GM03348 (cell line): ENCODE results near the gene ZFPM1.

ENCODE experiments used
- DNase-seq: peaks from one replicate; pipeline ENCODE4 v3.0.0; 2012; ENCODE audit warnings: low spot score

Gene ZFPM1

GRCh38 chr16:88434353-88434690 lies 18.8 kb upstream of the ZFPM1 start:
- no peak for DNase-seq

- no peak for DNase-seq
Observed at GRCh38 chr16:88434746-88435145, 18.3 kb upstream of the ZFPM1 start.

- DNase-seq = no peak
Observed at GRCh38 chr16:88435437-88436355, 17.4 kb upstream of the ZFPM1 start.

- no peak for DNase-seq
Observed at GRCh38 chr16:88436796-88437195, 16.3 kb upstream of the ZFPM1 start.

GRCh38 chr16:88437367-88437964 lies 15.6 kb upstream of the ZFPM1 start:
- DNase-seq = peak; percentile 69

- DNase-seq = no peak
Observed at GRCh38 chr16:88438084-88438870, 14.8 kb upstream of the ZFPM1 start.

- no peak for DNase-seq
Observed at GRCh38 chr16:88439016-88439415, 14.1 kb upstream of the ZFPM1 start.

- DNase-seq = no peak
Observed at GRCh38 chr16:88439706-88440105, 13.4 kb upstream of the ZFPM1 start.

- DNase-seq = no peak
Observed at GRCh38 chr16:88440111-88440510, 13.0 kb upstream of the ZFPM1 start.

- DNase-seq = no peak
Observed at GRCh38 chr16:88440686-88441405, 12.2 kb upstream of the ZFPM1 start.

GRCh38 chr16:88441460-88441859 lies 11.6 kb upstream of the ZFPM1 start:
- DNase-seq = no peak

- DNase-seq = no peak
Observed at GRCh38 chr16:88442383-88442726, 10.7 kb upstream of the ZFPM1 start.

- DNase-seq = peak; percentile 94
Observed at GRCh38 chr16:88442727-88443576, 10.1 kb upstream of the ZFPM1 start.

GRCh38 chr16:88444826-88445582 lies 8.1 kb upstream of the ZFPM1 start:
- no peak for DNase-seq

GRCh38 chr16:88445583-88445960 lies 7.5 kb upstream of the ZFPM1 start:
- no peak for DNase-seq

- no peak for DNase-seq
Observed at GRCh38 chr16:88446061-88446460, 7.0 kb upstream of the ZFPM1 start.

- no peak for DNase-seq
Observed at GRCh38 chr16:88446736-88447135, 6.3 kb upstream of the ZFPM1 start.

GRCh38 chr16:88447881-88448280 lies 5.2 kb upstream of the ZFPM1 start:
- no peak for DNase-seq

GRCh38 chr16:88448461-88449266 lies 4.4 kb upstream of the ZFPM1 start:
- no peak for DNase-seq

GRCh38 chr16:88449267-88449561 lies 3.9 kb upstream of the ZFPM1 start:
- DNase-seq = no peak
